Measurements from ENCODE around the gene SH2D4B. TPM values are rescaled to one million over a fixed set of nuclear protein-coding genes. Genes with fewer than 3 reads are reported as not detected.

The SH2D4B gene
- total and polyA plus RNA-seq, 10 of the 15 experiments (the other 5 are each of a cell fraction or from before 2014, with no cell fraction given), result 0.04 to 0.21 (median 0.13) TPM; not detected in 5

DNA sequence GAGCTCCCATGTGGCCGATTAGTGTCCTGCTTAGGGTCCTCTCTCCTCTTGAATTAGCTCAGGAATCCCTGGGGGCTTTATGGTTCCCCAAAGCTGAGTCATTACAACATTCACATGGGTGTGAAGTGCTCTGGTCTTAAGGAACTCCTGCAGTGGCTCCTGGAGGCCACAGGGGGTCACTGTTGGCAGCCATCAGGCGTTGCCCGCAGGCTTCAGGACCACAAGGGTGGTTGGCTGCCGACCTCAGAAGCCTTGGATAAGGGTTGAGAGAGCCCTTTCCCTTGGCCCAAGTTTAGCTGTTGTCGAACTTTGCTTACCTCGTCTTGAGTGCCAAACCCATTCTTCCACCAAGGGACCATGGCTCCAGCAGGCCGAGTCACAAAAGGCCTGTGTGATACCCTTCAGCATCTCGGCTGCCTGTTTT, 61.7 kb downstream of the SH2D4B start (continued):
- TF ChIP-seq, protein P1, sequence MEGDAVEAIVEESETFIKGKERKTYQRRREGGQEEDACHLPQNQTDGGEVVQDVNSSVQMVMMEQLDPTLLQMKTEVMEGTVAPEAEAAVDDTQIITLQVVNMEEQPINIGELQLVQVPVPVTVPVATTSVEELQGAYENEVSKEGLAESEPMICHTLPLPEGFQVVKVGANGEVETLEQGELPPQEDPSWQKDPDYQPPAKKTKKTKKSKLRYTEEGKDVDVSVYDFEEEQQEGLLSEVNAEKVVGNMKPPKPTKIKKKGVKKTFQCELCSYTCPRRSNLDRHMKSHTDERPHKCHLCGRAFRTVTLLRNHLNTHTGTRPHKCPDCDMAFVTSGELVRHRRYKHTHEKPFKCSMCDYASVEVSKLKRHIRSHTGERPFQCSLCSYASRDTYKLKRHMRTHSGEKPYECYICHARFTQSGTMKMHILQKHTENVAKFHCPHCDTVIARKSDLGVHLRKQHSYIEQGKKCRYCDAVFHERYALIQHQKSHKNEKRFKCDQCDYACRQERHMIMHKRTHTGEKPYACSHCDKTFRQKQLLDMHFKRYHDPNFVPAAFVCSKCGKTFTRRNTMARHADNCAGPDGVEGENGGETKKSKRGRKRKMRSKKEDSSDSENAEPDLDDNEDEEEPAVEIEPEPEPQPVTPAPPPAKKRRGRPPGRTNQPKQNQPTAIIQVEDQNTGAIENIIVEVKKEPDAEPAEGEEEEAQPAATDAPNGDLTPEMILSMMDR (IDR thresholded peaks at IDR 0.05 in 2 of 3, conservative IDR thresholded peaks at IDR 0.05 in 1 of 3; ENCODE audit: control insufficient read depth in 2 of 3, extremely low read depth in 1 of 3, insufficient read depth in 1 of 3, low read depth in 3 of 3, low read length in 3 of 3), result peak; percentile 75 to 96 (median 90)
- TF ChIP-seq KDM1A (IDR thresholded peaks at IDR 0.05; ENCODE audit: borderline replicate concordance), result no peak
- no peak for TF ChIP-seq BRCA1 (IDR thresholded peaks at IDR 0.05; ENCODE audit: low read depth, low read length)
- peak; percentile 78; the same call in 1 of the 2 replicates for TF ChIP-seq YY1 (IDR thresholded peaks at IDR 0.05; ENCODE audit: low read depth, low read length)
- TF ChIP-seq KAT2A (conservative IDR thresholded peaks at IDR 0.05; ENCODE audit: control insufficient read depth, low read depth, low read length), result no peak
- TF ChIP-seq KLF5 (IDR thresholded peaks at IDR 0.05; ENCODE audit: partially characterized antibody), result no peak
- TF ChIP-seq MTA2 (IDR thresholded peaks at IDR 0.05; ENCODE audit: low read depth), result peak; percentile 68
- no peak for TF ChIP-seq ZNF274 (IDR thresholded peaks at IDR 0.05; ENCODE audit: insufficient read depth, insufficient read length)
- TF ChIP-seq, protein P2, sequence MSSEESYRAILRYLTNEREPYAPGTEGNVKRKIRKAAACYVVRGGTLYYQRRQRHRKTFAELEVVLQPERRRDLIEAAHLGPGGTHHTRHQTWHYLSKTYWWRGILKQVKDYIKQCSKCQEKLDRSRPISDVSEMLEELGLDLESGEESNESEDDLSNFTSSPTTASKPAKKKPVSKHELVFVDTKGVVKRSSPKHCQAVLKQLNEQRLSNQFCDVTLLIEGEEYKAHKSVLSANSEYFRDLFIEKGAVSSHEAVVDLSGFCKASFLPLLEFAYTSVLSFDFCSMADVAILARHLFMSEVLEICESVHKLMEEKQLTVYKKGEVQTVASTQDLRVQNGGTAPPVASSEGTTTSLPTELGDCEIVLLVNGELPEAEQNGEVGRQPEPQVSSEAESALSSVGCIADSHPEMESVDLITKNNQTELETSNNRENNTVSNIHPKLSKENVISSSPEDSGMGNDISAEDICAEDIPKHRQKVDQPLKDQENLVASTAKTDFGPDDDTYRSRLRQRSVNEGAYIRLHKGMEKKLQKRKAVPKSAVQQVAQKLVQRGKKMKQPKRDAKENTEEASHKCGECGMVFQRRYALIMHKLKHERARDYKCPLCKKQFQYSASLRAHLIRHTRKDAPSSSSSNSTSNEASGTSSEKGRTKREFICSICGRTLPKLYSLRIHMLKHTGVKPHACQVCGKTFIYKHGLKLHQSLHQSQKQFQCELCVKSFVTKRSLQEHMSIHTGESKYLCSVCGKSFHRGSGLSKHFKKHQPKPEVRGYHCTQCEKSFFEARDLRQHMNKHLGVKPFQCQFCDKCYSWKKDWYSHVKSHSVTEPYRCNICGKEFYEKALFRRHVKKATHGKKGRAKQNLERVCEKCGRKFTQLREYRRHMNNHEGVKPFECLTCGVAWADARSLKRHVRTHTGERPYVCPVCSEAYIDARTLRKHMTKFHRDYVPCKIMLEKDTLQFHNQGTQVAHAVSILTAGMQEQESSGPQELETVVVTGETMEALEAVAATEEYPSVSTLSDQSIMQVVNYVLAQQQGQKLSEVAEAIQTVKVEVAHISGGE (CRISPR knock-in tag; IDR thresholded peaks at IDR 0.05), result no peak
- TF ChIP-seq, protein P3, sequence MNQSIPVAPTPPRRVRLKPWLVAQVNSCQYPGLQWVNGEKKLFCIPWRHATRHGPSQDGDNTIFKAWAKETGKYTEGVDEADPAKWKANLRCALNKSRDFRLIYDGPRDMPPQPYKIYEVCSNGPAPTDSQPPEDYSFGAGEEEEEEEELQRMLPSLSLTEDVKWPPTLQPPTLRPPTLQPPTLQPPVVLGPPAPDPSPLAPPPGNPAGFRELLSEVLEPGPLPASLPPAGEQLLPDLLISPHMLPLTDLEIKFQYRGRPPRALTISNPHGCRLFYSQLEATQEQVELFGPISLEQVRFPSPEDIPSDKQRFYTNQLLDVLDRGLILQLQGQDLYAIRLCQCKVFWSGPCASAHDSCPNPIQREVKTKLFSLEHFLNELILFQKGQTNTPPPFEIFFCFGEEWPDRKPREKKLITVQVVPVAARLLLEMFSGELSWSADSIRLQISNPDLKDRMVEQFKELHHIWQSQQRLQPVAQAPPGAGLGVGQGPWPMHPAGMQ (IDR thresholded peaks at IDR 0.05; ENCODE audit: borderline replicate concordance), result no peak
- TF ChIP-seq SUZ12 (IDR thresholded peaks at IDR 0.05; ENCODE audit: unreplicated experiment), result no peak
- no peak for TF ChIP-seq SREBF2 (IDR thresholded peaks at IDR 0.05; ENCODE audit: low read length)
- TF ChIP-seq JUNB (IDR thresholded peaks at IDR 0.05), result peak; percentile 74
- TF ChIP-seq ZBED1 (IDR thresholded peaks at IDR 0.05; ENCODE audit: borderline replicate concordance), result no peak
- peak; percentile 51; the same call in 1 of the 2 replicates for TF ChIP-seq SMC3 (IDR thresholded peaks at IDR 0.05; ENCODE audit: borderline replicate concordance, low read length)
- TF ChIP-seq CBX3 (IDR thresholded peaks at IDR 0.05; ENCODE audit: borderline replicate concordance, low read depth), result no peak
- TF ChIP-seq ZZZ3 (IDR thresholded peaks at IDR 0.05; ENCODE audit: control insufficient read depth, insufficient read length, low read depth), result no peak
- no peak for TF ChIP-seq STAT1 (conservative IDR thresholded peaks at IDR 0.05)
- TF ChIP-seq EED (IDR thresholded peaks at IDR 0.05; ENCODE audit: low read depth), result no peak; the same call in 1 of the 2 replicates
- TF ChIP-seq CBFB (IDR thresholded peaks at IDR 0.05; ENCODE audit: low read depth), result no peak; the same call in 1 of the 2 replicates
- no peak for TF ChIP-seq ETV6 (conservative IDR thresholded peaks at IDR 0.05 in 1 of 2, IDR thresholded peaks at IDR 0.05 in 1 of 2; ENCODE audit: borderline replicate concordance in 1 of 2, low read depth in 1 of 2)
- no peak for TF ChIP-seq TCF7 (IDR thresholded peaks at IDR 0.05; ENCODE audit: borderline replicate concordance)
- TF ChIP-seq BMI1 (IDR thresholded peaks at IDR 0.05; ENCODE audit: borderline replicate concordance), result no peak
